ENCODE results near the gene GPR55. TPM values are rescaled to one million over a fixed set of nuclear protein-coding genes. Genes with fewer than 3 reads are reported as not detected.
"Not testable (repeated sequence)": the region's sequence is repeated elsewhere in the genome, so short reads cannot be mapped to it uniquely, and the experiment has no call there.

The GPR55 gene
- total and polyA plus RNA-seq, 8 donors, result 0.06 to 0.24 (median 0.09) TPM; not detected in 3

DNA sequence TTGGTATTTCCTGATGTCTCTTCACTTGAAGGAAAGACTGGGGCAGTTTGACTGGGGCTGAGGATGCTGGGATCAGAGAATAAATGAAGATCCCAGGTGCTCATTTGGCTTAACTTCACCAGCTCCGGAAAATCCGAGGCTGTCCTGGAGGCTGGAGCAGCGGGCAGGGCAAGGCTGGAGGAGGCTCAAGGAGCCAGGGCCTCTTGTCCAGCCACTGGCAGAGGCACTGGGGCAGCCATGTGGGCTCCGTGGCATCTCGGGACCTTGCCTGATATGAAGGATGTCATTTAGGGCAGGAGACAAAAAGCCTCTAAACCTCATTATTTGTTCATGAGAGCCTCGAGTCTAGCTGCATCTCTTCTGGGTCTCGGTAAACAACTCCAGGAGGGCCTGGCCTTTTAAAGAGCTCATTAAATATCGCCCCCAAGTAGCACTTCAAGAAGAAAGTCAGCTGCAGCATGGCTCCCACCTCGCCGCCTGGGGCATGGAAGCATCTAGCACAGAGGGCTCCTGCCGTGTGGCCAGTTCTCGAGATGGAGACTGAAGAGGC lies 13.5 kb upstream of the GPR55 start:
- TF ChIP-seq, protein P1, sequence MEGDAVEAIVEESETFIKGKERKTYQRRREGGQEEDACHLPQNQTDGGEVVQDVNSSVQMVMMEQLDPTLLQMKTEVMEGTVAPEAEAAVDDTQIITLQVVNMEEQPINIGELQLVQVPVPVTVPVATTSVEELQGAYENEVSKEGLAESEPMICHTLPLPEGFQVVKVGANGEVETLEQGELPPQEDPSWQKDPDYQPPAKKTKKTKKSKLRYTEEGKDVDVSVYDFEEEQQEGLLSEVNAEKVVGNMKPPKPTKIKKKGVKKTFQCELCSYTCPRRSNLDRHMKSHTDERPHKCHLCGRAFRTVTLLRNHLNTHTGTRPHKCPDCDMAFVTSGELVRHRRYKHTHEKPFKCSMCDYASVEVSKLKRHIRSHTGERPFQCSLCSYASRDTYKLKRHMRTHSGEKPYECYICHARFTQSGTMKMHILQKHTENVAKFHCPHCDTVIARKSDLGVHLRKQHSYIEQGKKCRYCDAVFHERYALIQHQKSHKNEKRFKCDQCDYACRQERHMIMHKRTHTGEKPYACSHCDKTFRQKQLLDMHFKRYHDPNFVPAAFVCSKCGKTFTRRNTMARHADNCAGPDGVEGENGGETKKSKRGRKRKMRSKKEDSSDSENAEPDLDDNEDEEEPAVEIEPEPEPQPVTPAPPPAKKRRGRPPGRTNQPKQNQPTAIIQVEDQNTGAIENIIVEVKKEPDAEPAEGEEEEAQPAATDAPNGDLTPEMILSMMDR (IDR thresholded peaks at IDR 0.05), result no peak
- peaks cover 0 to 25% of the 10 kb centered on the region in 2 donors for H3K9me3 ChIP-seq
- intact Hi-C loops (cut with DNase I), result no loop called here
- DNase-seq (no peak), ATAC-seq (no peak)
- no peak overlapping the region for H3K27ac ChIP-seq
- H3K36me3 ChIP-seq, result no peaks in the 10 kb centered on the region
- H3K4me3 ChIP-seq, result no peak overlapping the region
- peaks cover 0 to 19% of the 10 kb centered on the region in 2 donors for H3K27me3 ChIP-seq
- H3K4me1 ChIP-seq, result no peaks in the 10 kb centered on the region

DNA sequence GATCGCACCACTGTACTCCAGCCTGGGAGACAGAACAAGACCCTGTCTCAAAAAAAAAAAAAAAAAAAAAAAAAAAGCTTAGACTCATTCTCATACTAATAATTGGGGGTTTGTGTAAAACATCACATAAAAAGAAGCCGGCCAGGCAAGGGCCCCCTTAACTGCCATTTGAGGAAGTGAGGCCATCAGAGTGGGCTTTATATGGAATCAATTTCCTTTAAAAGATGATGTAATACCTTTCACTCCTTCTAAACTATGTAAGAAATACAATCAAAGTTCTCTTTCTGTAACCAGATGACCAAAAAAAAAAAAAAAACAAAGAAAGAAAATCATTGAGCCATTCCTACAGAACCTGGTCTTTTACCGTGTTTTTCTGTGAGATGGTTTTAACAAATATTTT lies 13.1 kb upstream of the GPR55 start:
- H3K4me1 ChIP-seq, result no peaks in the 10 kb centered on the region
- TF ChIP-seq, protein P1 (IDR thresholded peaks at IDR 0.05), result no peak
- H3K4me3 ChIP-seq, result no peak overlapping the region
- DNase-seq (no peak), ATAC-seq (no peak)
- H3K27ac ChIP-seq, result no peak overlapping the region
- peaks cover 0 to 25% of the 10 kb centered on the region in 2 donors for H3K9me3 ChIP-seq
- peaks cover 0 to 19% of the 10 kb centered on the region in 2 donors for H3K27me3 ChIP-seq
- H3K36me3 ChIP-seq, result no peaks in the 10 kb centered on the region
- intact Hi-C loops (cut with DNase I), result no loop called here

DNA sequence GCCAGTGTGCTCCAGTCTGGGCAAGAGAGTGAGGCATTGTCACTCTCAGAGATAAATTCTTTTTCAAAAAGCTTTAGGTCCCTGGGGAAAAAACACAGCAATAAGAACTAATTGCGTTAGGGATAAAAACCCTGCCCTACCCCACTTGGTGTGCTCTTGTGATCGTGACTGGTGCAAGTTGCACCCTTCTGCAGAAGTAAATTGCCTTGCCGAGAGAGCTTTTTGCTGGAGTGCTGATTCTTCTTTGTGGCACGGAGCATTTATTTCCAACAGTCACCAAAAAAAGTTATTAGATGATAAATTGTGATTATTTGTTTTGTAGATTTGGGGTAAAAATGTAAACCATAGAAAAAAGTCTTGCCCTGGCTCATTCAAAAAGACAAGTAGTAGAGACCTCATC lies 12.3 kb upstream of the GPR55 start:
- ATAC-seq, result no peak
- intact Hi-C loops (cut with DNase I), result no loop called here

DNA sequence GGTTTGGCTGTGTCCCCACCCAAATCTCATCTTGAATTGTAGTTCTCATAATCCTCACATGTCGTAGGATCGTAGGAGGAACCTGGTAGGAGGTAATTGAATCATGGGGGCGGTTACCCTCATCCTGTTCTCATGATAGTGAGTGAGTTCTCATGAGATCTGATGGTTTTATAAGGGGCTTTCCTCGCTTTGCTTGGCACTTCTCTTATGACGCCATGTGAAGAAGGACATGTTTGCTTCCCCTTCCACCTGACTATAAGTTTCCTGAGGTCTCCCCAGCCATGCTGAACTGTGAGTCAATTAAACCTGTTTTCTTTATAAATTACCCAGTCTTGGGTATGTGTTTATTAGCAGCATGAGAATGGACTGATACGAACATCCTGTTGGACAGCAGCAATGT lies 11.2 kb upstream of the GPR55 start:
- H3K27me3 ChIP-seq, result peaks cover 0 to 19% of the 10 kb centered on the region in 2 donors
- ATAC-seq; H3K4me1 ChIP-seq; H3K4me3 ChIP-seq; H3K27ac ChIP-seq; DNase-seq; H3K36me3 ChIP-seq; intact Hi-C loops (cut with DNase I): not testable (repeated sequence)
- H3K9me3 ChIP-seq, result peaks cover 0 to 25% of the 10 kb centered on the region in 2 donors

More for the DNA sequence above, 12.3 kb upstream of the GPR55 start:
- peaks cover 0 to 19% of the 10 kb centered on the region in 2 donors for H3K27me3 ChIP-seq
- H3K36me3 ChIP-seq, result no peaks in the 10 kb centered on the region
- no peak for DNase-seq
- peaks cover 0 to 5% of the 10 kb centered on the region in 2 donors for H3K4me1 ChIP-seq
- TF ChIP-seq, protein P1 (IDR thresholded peaks at IDR 0.05), result no peak
- no peak overlapping the region for H3K27ac ChIP-seq
- no peak overlapping the region for H3K4me3 ChIP-seq
- H3K9me3 ChIP-seq, result peaks cover 0 to 25% of the 10 kb centered on the region in 2 donors

DNA sequence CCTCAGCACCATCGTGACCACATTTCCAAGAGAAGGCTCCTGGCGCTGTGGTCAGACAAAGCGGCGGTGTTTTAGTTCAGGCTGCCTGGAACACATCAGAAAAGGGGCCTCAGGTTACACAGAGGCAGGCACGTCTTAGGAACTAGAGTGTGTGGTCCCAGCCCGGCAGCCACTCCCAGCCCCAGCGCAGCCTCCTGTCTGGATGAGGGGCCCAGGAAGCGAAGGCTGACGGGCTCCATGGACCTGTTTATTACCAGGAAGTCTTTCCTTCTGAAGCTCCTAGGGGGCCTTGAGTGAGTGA lies 10.0 kb upstream of the GPR55 start:
- DNase-seq (no peak), ATAC-seq (no peak)
- H3K27me3 ChIP-seq, result peaks cover 0 to 19% of the 10 kb centered on the region in 2 donors
- H3K9me3 ChIP-seq, result peaks cover 0 to 25% of the 10 kb centered on the region in 2 donors
- no peak overlapping the region for H3K27ac ChIP-seq
- TF ChIP-seq, protein P1 (IDR thresholded peaks at IDR 0.05), result no peak
- no peaks in the 10 kb centered on the region for H3K36me3 ChIP-seq
- peaks cover 0 to 7% of the 10 kb centered on the region in 2 donors for H3K4me1 ChIP-seq
- intact Hi-C loops (cut with DNase I), result no loop called here
- H3K4me3 ChIP-seq, result no peak overlapping the region

Data from left lung (tissue), 10 donors.